Measurements from ENCODE around the gene CACNB3.

CACNB3 gene

DNA sequence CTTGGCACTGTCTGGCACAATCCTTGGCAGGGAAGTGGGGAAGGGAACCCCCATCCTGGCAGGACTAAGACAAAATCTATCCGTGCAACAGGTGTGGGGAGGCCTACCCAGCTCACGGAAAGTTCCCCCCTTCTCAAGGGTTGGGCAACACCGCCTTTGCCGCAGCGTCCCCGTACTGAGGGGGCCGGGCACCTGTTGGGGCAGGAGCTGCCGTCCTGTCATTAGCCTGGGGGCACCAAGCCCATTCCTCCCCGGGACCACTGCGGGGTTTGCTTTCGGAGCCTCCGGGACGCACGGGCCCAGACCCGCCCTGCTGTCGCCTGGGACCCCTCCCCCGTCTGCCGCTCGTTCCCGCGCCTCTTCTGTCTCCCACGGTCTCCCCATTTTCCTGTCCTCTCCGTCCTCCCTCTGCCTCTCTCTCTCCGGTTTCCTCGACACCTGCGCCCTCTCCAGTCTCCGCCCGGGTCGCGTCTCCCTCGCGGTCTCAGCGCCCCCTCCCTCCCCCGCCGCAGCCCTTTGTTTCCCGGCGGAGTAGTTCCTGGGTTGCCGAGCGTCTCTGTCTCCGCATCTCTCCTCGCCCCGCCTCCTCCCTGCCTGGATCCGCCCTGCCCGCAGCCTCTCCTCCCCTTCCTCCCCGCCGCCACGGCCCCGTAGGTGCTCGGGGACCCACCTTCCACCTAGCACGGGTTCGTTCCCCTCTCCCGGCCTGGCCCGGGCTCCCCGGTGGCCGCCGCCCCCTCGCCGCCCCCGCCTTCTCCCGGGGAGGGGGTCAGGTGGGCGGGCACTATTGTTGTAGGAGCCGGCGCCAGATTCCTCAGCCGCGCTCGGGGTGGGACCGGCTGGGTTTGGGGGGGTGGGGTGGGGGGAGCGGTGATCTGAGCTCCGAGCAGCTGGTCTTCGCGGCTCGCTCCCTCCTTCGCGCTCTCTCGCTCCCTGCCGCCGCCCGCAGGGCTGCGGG lies at the start of gene CACNB3:
CACNB3 (plus strand) TSS at position 624 of the 958 bp plus-strand sequence. CDS start 434 bp downstream, outside the sequence.
- peak in 5 of 14 donors; percentile 7 to 82 (median 18) for DNase-seq

DNA sequence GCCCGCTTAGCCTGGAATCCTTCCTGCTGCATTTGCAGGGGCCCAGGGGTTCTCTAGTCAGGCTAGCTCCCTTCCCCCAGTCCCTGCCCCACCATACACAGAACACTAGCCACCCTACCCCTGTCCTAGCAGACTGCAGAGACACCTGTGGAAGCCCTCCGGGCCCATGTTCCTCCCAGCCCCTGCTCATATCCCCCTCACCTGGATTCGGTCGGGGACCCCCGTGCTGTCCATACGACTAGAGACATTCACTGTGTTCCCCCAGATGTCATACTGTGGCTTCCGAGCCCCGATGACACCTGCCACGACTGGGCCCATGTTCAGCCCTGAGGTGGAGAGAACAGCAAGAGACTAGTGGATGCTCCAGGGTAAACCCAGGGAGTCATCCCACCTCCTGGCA lies 49.6 kb upstream of the CACNB3 start:
- no peak for DNase-seq

DNA sequence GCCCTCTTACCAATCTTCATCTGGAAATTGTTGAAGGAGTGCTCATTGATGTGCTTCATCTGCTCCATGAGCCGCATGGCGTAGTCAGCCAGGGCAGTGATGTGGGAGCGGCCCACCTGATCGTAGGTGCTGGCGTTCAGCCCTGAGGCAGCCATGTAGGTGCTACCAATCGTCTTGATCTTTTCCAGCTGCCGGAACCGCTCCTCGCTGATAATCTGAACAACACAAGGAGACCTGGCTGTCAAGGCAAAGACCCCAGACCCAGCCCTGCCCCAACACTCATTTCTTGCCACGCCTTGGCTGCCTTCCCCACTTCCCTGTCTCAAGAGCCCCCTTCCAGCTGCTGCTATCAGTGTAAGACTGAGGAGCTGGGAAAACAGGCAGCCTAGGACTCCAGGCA lies 47.5 kb upstream of the CACNB3 start:
- DNase-seq: no peak

DNA sequence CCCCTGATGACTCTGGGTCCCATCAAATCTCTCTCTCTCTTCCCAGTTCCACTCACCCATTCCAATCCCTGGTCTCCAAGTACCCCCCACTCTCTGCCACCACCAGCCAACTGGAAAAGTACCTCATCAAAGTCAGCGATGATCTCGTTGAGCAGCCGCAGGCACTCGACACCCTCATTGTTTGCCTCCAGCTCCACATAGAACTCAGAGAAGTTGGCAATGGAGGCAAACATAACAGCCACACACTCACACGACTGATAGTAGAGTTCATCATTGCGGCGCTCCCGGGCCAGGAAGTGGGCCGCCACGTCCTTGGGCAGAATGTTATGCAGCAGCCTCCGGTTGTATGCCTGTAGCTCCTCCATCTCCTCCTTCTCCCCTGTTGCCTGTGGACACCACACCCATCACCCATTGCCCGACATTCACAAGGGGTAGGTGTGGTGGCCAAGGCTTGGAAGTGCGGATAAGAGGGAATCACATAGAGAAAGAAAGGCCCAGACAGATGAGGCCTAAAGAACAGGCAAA lies 46.6 kb upstream of the CACNB3 start:
- DNase-seq: no peak

GRCh38 chr12:48773686-48774085 lies 44.6 kb upstream of the CACNB3 start:
- DNase-seq: no peak

- no peak for DNase-seq
Measured at GRCh38 chr12:48774516-48774915, 43.8 kb upstream of the CACNB3 start.

GRCh38 chr12:48775299-48775698 lies 43.0 kb upstream of the CACNB3 start:
- DNase-seq: no peak

DNA sequence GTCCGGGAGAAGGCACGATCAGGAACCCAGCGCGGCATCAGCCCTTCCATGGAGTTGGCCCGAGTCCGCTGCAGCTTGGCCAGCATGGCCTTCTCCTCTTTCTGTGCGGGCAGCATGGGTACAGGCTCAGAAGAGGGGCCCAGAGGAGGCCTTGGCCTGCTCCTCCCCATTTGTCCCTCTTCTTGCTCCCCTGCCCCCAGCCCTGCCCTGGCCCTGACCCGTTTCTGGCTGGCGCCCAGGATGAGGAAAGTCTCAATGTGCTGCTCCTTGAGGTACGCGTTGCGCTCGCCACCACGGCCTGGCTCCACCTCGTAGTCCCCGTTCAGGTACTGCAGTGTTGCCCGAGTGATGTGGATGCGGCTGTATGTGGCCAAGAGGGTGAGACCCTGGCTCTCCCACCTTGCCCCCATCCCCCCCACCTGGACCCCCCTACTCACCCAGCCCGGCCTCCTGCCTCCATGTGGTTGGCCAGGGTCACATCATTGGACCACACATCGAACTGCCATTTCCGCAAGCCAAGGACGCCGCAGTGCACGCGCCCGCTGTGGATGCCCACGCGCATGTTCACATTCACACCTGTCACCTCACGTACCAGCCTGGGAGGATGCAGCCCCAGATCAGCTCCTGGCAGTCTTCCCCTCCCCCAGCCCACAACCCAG lies 42.2 kb upstream of the CACNB3 start:
- DNase-seq: no peak

- DNase-seq: no peak
Measured at GRCh38 chr12:48776956-48777355, 41.3 kb upstream of the CACNB3 start.

GRCh38 chr12:48777501-48778400 lies 40.5 kb upstream of the CACNB3 start:
- DNase-seq: no peak

- no peak for DNase-seq
Measured at GRCh38 chr12:48779869-48780268, 38.4 kb upstream of the CACNB3 start.

GRCh38 chr12:48780381-48781025 lies 37.8 kb upstream of the CACNB3 start:
- no peak for DNase-seq

DNA sequence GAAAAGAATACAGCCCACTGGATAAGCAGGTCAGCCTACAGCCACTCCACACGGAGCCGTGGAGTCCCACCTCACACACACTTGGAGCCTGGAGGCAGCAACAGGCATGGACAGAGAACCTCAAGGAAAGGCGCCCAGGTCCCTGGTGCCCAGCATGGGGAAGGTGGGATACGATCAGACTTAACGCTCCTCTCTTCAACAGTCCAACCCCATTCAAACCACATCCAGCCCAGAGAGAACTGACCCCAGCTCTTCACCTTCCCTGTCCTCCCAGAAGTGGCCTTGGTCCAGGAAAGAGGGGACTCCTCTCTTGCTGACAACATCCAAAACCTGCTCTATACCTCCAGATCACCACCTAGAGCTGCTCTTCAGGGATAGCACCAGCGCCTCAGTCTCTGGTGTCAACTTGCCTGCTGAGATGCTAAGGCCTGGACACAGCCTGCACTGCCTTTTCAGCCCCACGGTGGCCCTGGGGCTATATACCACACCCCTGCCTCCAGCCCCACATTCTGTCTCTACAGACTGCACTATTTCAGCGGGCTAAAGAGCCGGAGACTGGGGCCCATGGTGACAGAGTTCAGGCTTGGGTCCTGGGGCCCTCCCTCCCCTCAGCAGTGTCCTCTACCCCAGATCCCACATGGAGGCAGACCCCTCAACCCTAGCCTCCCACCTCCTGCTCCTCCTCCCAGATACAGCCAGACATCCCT lies 36.4 kb upstream of the CACNB3 start:
- DNase-seq: no peak

- no peak for DNase-seq
Measured at GRCh38 chr12:48782457-48783395, 35.6 kb upstream of the CACNB3 start.

- no peak for DNase-seq
Measured at GRCh38 chr12:48783432-48783831, 34.9 kb upstream of the CACNB3 start.

DNA sequence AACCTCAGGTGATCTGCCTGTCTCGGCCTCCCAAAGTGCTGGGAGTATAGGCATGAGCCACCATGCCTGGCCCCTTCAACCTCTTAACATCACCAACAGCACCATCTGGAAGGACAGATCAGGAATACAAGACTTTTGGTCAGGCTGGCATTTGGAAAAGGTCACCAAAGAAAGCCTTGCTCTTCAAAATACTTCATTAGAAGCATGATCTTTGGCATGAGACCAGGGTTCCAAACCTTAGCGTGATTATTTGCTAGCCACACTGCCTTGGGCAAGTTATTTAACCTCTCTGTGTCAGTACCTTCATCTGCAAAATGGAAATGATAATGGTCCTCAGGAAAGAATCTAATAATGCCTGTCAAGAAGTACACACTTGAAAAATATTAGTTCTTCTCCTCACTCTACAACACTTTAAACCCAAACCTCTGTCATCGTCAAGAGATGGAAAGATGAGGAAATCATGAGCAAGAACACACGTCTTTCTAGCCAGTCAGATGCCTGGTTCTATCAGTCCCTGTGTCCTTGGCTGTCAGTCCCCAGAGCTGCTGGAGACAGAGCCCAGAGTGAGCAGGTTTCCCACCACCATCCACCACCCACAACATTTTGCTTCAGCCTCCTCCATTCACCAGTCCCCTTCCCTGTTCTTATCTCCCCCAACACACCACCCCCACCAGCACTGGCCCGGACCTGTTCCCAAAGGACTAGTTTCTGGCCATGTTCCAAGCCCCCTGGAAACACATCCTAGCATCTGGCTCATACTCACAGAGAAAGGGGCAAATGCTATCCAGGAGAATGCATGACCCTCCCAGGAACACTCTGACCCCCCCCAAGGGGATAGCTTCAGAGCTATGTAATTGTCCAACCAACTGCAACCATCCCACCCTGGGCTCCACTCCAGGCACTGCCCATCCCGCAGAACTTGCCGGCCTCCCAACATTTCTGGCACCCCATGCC lies 31.4 kb upstream of the CACNB3 start:
- DNase-seq: no peak

- DNase-seq: peak in 1 of 14 donors; percentile 33
Measured at GRCh38 chr12:48787791-48788523, 30.3 kb upstream of the CACNB3 start.

- peak in 1 of 14 donors; percentile 32 for DNase-seq
Measured at GRCh38 chr12:48788524-48788853, 29.8 kb upstream of the CACNB3 start.

Data from C1 segment of cervical spinal cord (tissue), 14 donors.